ENCODE data around the gene ITGAE. TPM values are rescaled to one million over a fixed set of nuclear protein-coding genes. Genes with fewer than 3 reads are reported as not detected.

The ITGAE gene
- polyA plus RNA-seq, 10 donors, result 29.4 to 34.8 (median 33.2) TPM

- peak in 2 of 3 donors; percentile 51 to 57 for DNase-seq
Measured at GRCh38 chr17:3827124-3827773, 26.3 kb upstream of the ITGAE start.

GRCh38 chr17:3826191-3826590 is 25.2 kb upstream of the ITGAE start:
- no peak for DNase-seq

- DNase-seq, result no peak
Measured at GRCh38 chr17:3821101-3821500, 20.1 kb upstream of the ITGAE start.

GRCh38 chr17:3818786-3819185 is 17.8 kb upstream of the ITGAE start:
- no peak for DNase-seq

GRCh38 chr17:3817851-3818605 is 17.0 kb upstream of the ITGAE start:
- no peak for DNase-seq

- DNase-seq, result no peak
Measured at GRCh38 chr17:3815925-3816324, 14.9 kb upstream of the ITGAE start.

GRCh38 chr17:3815122-3815521 is 14.1 kb upstream of the ITGAE start:
- DNase-seq, result no peak

- no peak for DNase-seq
Measured at GRCh38 chr17:3814361-3814760, 13.4 kb upstream of the ITGAE start.

- DNase-seq, result no peak
Measured at GRCh38 chr17:3813171-3813570, 12.2 kb upstream of the ITGAE start.

GRCh38 chr17:3812771-3813170 is 11.8 kb upstream of the ITGAE start:
- no peak for DNase-seq

GRCh38 chr17:3812284-3812683 is 11.3 kb upstream of the ITGAE start:
- DNase-seq, result no peak

- DNase-seq, result no peak
Measured at GRCh38 chr17:3810019-3810418, 9.0 kb upstream of the ITGAE start.

- no peak for DNase-seq
Measured at GRCh38 chr17:3809135-3809534, 8.1 kb upstream of the ITGAE start.

- DNase-seq, result no peak
Measured at GRCh38 chr17:3808701-3809100, 7.7 kb upstream of the ITGAE start.

GRCh38 chr17:3805581-3805980 is 4.6 kb upstream of the ITGAE start:
- no peak for DNase-seq

- DNase-seq, result no peak
Measured at GRCh38 chr17:3804503-3804931, 3.5 kb upstream of the ITGAE start.

GRCh38 chr17:3803308-3803640 is 2.3 kb upstream of the ITGAE start:
- no peak for DNase-seq

- peak in 2 of 3 donors; percentile 46 to 67 for DNase-seq
Measured at GRCh38 chr17:3802461-3803307, 1.7 kb upstream of the ITGAE start.

- DNase-seq, result no peak
Measured at GRCh38 chr17:3801792-3802191, 804 bp upstream of the ITGAE start.

GRCh38 chr17:3801347-3801746 is 359 bp upstream of the ITGAE start:
- no peak for DNase-seq

- no peak for DNase-seq
Measured at GRCh38 chr17:3799181-3799945, 1.6 kb downstream of the ITGAE start.
